Epithelial cell of prostate (primary cell): ENCODE results near the gene ABLIM2.

Experiments used
- DNase-seq: peaks from one replicate; pipeline ENCODE4 v3.0.0-alpha.2; 2011; ENCODE audit warnings: low read depth, low spot score
- H3K27ac ChIP-seq: fragments of 450-650 bp; 2 replicates; pipeline ENCODE4 v1.5.1; 2017; ENCODE audit warnings: mild to moderate bottlenecking

Gene ABLIM2

GRCh38 chr4:8015512-8015911 lies 143.1 kb downstream of the ABLIM2 start:
- no peak for DNase-seq
- H3K27ac ChIP-seq, result no peak overlapping the region

- DNase-seq, result no peak
- no peak overlapping the region for H3K27ac ChIP-seq
Measured at GRCh38 chr4:8013976-8014726, 144.5 kb downstream of the ABLIM2 start.

- H3K27ac ChIP-seq, result no peak overlapping the region
- DNase-seq, result no peak
Measured at GRCh38 chr4:8012517-8012916, 146.1 kb downstream of the ABLIM2 start.

GRCh38 chr4:8010618-8011017 lies 148.0 kb downstream of the ABLIM2 start:
- H3K27ac ChIP-seq, result no peak overlapping the region
- DNase-seq, result no peak

GRCh38 chr4:8009710-8010511 lies 148.7 kb downstream of the ABLIM2 start:
- H3K27ac ChIP-seq, result no peak overlapping the region
- DNase-seq, result no peak

- no peak overlapping the region for H3K27ac ChIP-seq
- no peak for DNase-seq
Measured at GRCh38 chr4:8009097-8009496, 149.5 kb downstream of the ABLIM2 start.

- no peak overlapping the region for H3K27ac ChIP-seq
- DNase-seq, result no peak
Measured at GRCh38 chr4:8008391-8008790, 150.2 kb downstream of the ABLIM2 start.

- no peak overlapping the region for H3K27ac ChIP-seq
- DNase-seq, result no peak
Measured at GRCh38 chr4:8007581-8007980, 151.0 kb downstream of the ABLIM2 start.

- DNase-seq, result no peak
- no peak overlapping the region for H3K27ac ChIP-seq
Measured at GRCh38 chr4:8006471-8006870, 152.1 kb downstream of the ABLIM2 start.

- DNase-seq, result no peak
- H3K27ac ChIP-seq, result no peak overlapping the region
Measured at GRCh38 chr4:8005814-8006215, 152.8 kb downstream of the ABLIM2 start.

GRCh38 chr4:8005033-8005808 lies 153.4 kb downstream of the ABLIM2 start:
- no peak for DNase-seq
- H3K27ac ChIP-seq, result no peak overlapping the region

- no peak overlapping the region for H3K27ac ChIP-seq
- DNase-seq, result no peak
Measured at GRCh38 chr4:8004066-8004465, 154.5 kb downstream of the ABLIM2 start.

GRCh38 chr4:8002525-8003309 lies 155.9 kb downstream of the ABLIM2 start:
- no peak overlapping the region for H3K27ac ChIP-seq
- DNase-seq, result no peak

GRCh38 chr4:8001564-8002355 lies 156.9 kb downstream of the ABLIM2 start:
- DNase-seq, result no peak
- no peak overlapping the region for H3K27ac ChIP-seq

GRCh38 chr4:8000721-8001491 lies 157.7 kb downstream of the ABLIM2 start:
- no peak for DNase-seq
- no peak overlapping the region for H3K27ac ChIP-seq

GRCh38 chr4:8000247-8000646 lies 158.4 kb downstream of the ABLIM2 start:
- no peak for DNase-seq
- H3K27ac ChIP-seq, result no peak overlapping the region

GRCh38 chr4:7999695-8000094 lies 158.9 kb downstream of the ABLIM2 start:
- H3K27ac ChIP-seq, result no peak overlapping the region
- no peak for DNase-seq

- DNase-seq, result no peak
- no peak overlapping the region for H3K27ac ChIP-seq
Measured at GRCh38 chr4:7999279-7999678, 159.3 kb downstream of the ABLIM2 start.

GRCh38 chr4:7998447-7998846 lies 160.2 kb downstream of the ABLIM2 start:
- no peak for DNase-seq
- no peak overlapping the region for H3K27ac ChIP-seq
